ENCODE results near the gene TMEM217.

Gene TMEM217

DNA sequence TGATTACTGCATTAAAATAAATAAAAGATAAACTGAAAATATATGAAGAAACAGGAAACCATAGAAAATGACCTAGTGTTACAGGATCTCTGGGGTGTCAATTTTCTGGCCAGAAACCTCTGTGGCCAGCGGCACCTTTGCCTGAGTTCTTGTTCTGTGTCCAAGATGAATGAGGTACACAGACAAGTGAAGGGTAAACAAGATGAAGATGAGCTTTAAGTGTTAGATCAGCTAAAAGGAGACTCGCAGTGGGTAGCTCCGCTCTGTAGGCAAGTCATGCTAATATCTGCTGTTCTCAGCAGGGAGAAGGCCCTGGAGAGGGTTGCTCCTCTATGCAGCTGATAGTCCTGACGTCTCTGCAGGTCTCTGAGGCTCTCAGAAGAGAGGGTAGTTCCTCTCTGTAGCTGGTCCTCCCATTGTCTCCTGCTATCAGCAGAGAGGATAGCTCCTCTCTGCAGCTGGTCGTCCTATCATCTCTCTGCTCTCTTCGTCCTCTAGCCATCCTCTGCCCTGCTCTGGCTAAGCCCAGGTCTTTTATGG lies 36.3 kb downstream of the TMEM217 start:
- Histone ChIP-seq H3K4me1 (ENCODE audit: low read length) (peaks cover 8% of the 10 kb centered on the region), H4K20me1 (ENCODE audit: insufficient read depth, low read length) (no peaks in the 10 kb centered on the region), H3K4me2 (ENCODE audit: low read depth, low read length) (peak overlapping the region; percentile 73; the same call in 1 of the 2 replicates), H3K4me3 (ENCODE audit: low read length) (peak overlapping the region; percentile 63), H3K27ac (ENCODE audit: low read length) (no peak overlapping the region), H3K9me3 (replicated peaks; ENCODE audit: insufficient read depth, low read length) (no peaks in the 10 kb centered on the region), H3F3A (ENCODE audit: insufficient read depth, low read length) (peaks cover 14% of the 10 kb centered on the region; the same call in 1 of the 2 replicates), H3K27me3 (replicated peaks; ENCODE audit: insufficient read depth, low read length) (no peaks in the 10 kb centered on the region), H2AFZ (ENCODE audit: low read length) (peak overlapping the region; percentile 74), H3K79me2 (ENCODE audit: low read length) (no peaks in the 10 kb centered on the region), H3K9me2 (replicated peaks; ENCODE audit: insufficient read depth, low read length) (no peaks in the 10 kb centered on the region), H3K9ac (ENCODE audit: low read length) (peak overlapping the region; percentile 9; the same call in 1 of the 2 replicates), H3K36me3 (replicated peaks; ENCODE audit: insufficient read depth, low read length) (no peaks in the 10 kb centered on the region)
- TF ChIP-seq EZH2phosphoT487 (IDR thresholded peaks at IDR 0.05; ENCODE audit: low read length), result no peak
- TF ChIP-seq, protein P1, sequence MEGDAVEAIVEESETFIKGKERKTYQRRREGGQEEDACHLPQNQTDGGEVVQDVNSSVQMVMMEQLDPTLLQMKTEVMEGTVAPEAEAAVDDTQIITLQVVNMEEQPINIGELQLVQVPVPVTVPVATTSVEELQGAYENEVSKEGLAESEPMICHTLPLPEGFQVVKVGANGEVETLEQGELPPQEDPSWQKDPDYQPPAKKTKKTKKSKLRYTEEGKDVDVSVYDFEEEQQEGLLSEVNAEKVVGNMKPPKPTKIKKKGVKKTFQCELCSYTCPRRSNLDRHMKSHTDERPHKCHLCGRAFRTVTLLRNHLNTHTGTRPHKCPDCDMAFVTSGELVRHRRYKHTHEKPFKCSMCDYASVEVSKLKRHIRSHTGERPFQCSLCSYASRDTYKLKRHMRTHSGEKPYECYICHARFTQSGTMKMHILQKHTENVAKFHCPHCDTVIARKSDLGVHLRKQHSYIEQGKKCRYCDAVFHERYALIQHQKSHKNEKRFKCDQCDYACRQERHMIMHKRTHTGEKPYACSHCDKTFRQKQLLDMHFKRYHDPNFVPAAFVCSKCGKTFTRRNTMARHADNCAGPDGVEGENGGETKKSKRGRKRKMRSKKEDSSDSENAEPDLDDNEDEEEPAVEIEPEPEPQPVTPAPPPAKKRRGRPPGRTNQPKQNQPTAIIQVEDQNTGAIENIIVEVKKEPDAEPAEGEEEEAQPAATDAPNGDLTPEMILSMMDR (IDR thresholded peaks at IDR 0.05; ENCODE audit: low read length), result no peak
- no peak for TF ChIP-seq EZH2 (optimal IDR thresholded peaks at IDR 0.05; ENCODE audit: low read depth, low read length)
- no peak for DNase-seq

DNA sequence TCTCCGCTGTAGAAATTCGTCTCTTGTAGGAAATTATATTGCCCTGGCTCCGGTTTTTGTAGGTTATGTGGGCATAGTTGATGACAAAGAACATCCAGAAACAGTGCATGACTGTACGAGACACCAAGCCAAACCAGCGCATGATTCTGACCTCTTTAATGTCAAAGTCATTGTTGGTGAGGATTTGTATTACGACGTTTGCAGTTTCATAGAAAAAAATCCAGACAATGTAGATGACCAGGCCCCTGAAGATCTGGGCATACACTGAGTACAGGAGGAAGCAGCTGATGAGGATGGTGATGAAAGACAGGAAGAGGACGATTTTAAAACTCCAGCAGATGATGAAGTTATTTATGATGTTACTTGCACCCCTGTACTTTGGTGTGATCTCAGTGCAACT lies 39.4 kb downstream of the TMEM217 start:
- Histone ChIP-seq H3K79me2 (ENCODE audit: low read length) (no peaks in the 10 kb centered on the region), H4K20me1 (ENCODE audit: insufficient read depth, low read length) (no peaks in the 10 kb centered on the region), H3K9ac (ENCODE audit: low read length) (no peak overlapping the region), H3K27ac (ENCODE audit: low read length) (no peak overlapping the region), H3K36me3 (replicated peaks; ENCODE audit: insufficient read depth, low read length) (no peaks in the 10 kb centered on the region), H3K4me1 (ENCODE audit: low read length) (peaks cover 8% of the 10 kb centered on the region), H3K4me3 (ENCODE audit: low read length) (no peak overlapping the region), H3K9me2 (replicated peaks; ENCODE audit: insufficient read depth, low read length) (no peaks in the 10 kb centered on the region), H3F3A (ENCODE audit: insufficient read depth, low read length) (peaks cover 14% of the 10 kb centered on the region; the same call in 1 of the 2 replicates), H3K9me3 (replicated peaks; ENCODE audit: insufficient read depth, low read length) (no peaks in the 10 kb centered on the region), H3K27me3 (replicated peaks; ENCODE audit: insufficient read depth, low read length) (no peaks in the 10 kb centered on the region), H3K4me2 (ENCODE audit: low read depth, low read length) (no peak overlapping the region), H2AFZ (ENCODE audit: low read length) (no peak overlapping the region)
- no peak for TF ChIP-seq EZH2 (optimal IDR thresholded peaks at IDR 0.05; ENCODE audit: low read depth, low read length)
- DNase-seq, result no peak

DNA sequence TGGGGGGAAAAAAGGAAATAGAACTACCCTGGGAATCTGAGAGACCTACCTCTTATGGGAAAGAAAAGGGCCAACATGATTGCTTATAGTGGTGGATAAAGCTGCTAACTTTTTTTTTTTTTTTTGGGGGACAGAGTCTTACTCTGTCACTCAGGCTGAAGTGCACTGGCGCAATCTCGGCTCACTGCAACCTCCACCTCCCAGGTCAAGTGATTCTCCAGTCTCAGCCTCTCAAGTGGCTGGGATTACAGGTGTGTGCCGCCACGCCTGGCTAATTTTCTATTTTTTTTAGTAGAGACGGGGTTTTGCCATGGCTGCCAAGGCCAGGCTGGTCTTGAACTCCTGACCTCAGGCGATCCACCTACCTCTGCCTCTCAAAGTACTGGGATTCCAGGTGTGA lies 39.9 kb downstream of the TMEM217 start:
- Histone ChIP-seq H3K79me2 (ENCODE audit: low read length) (no peaks in the 10 kb centered on the region), H3F3A (ENCODE audit: insufficient read depth, low read length) (peaks cover 11% of the 10 kb centered on the region; the same call in 1 of the 2 replicates), H3K4me1 (ENCODE audit: low read length) (peaks cover 8% of the 10 kb centered on the region), H4K20me1 (ENCODE audit: insufficient read depth, low read length) (no peaks in the 10 kb centered on the region), H3K27ac (ENCODE audit: low read length) (no peak overlapping the region), H3K9me3 (replicated peaks; ENCODE audit: insufficient read depth, low read length) (no peaks in the 10 kb centered on the region), H3K9me2 (replicated peaks; ENCODE audit: insufficient read depth, low read length) (no peaks in the 10 kb centered on the region), H2AFZ (ENCODE audit: low read length) (no peak overlapping the region), H3K27me3 (replicated peaks; ENCODE audit: insufficient read depth, low read length) (no peaks in the 10 kb centered on the region), H3K4me2 (ENCODE audit: low read depth, low read length) (no peak overlapping the region), H3K4me3 (ENCODE audit: low read length) (no peak overlapping the region), H3K36me3 (replicated peaks; ENCODE audit: insufficient read depth, low read length) (no peaks in the 10 kb centered on the region), H3K9ac (ENCODE audit: low read length) (no peak overlapping the region)
- no peak for TF ChIP-seq EZH2phosphoT487 (IDR thresholded peaks at IDR 0.05; ENCODE audit: low read length)
- DNase-seq, result no peak

DNA sequence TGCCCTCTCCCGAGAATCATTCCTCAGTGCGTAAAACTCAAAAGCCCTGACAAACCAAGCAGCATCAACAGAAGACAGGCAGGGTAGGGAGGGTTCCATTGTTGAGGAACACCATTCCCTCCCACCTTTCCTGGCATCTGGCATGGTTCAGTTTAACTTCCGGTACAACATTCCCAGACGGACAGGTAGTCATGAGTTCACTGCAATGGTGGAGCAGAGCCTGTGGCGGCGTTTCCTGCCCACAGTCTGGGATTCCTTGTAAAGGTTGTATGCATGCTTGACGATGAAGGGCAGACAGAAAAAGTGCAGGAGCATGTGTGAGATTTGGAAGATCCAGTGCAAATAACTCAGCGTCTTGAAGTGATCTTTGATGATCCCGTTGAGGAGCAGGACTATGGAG lies 45.7 kb downstream of the TMEM217 start:
- Histone ChIP-seq H3K4me1 (ENCODE audit: low read length) (peaks cover 6% of the 10 kb centered on the region; the same call in 1 of the 2 replicates), H3K4me2 (ENCODE audit: low read depth, low read length) (no peak overlapping the region), H3K9me2 (replicated peaks; ENCODE audit: insufficient read depth, low read length) (no peaks in the 10 kb centered on the region), H3K9ac (ENCODE audit: low read length) (no peak overlapping the region), H3K4me3 (ENCODE audit: low read length) (no peak overlapping the region), H3K36me3 (replicated peaks; ENCODE audit: insufficient read depth, low read length) (no peaks in the 10 kb centered on the region), H3K9me3 (replicated peaks; ENCODE audit: insufficient read depth, low read length) (no peaks in the 10 kb centered on the region), H4K20me1 (ENCODE audit: insufficient read depth, low read length) (no peaks in the 10 kb centered on the region), H3F3A (ENCODE audit: insufficient read depth, low read length) (no peaks in the 10 kb centered on the region), H3K79me2 (ENCODE audit: low read length) (no peaks in the 10 kb centered on the region), H2AFZ (ENCODE audit: low read length) (no peak overlapping the region), H3K27ac (ENCODE audit: low read length) (no peak overlapping the region), H3K27me3 (replicated peaks; ENCODE audit: insufficient read depth, low read length) (no peaks in the 10 kb centered on the region)
- TF ChIP-seq EZH2phosphoT487 (IDR thresholded peaks at IDR 0.05; ENCODE audit: low read length), result no peak
- TF ChIP-seq EZH2 (optimal IDR thresholded peaks at IDR 0.05; ENCODE audit: low read depth, low read length), result no peak
- TF ChIP-seq, protein P1 (IDR thresholded peaks at IDR 0.05; ENCODE audit: low read length), result no peak
- DNase-seq, result no peak

Measured in MM.1S (cell line).